ENCODE results near the gene MED13L.

- TF ChIP-seq EZH2 (IDR thresholded peaks at IDR 0.05; ENCODE audit: low read length) (no peak), CTCF (optimal IDR thresholded peaks at IDR 0.05 in 1 of 3, IDR thresholded peaks at IDR 0.05 in 1 of 3, conservative IDR thresholded peaks at IDR 0.05 in 1 of 3; ENCODE audit: extremely low read depth in 1 of 3, insufficient read depth in 2 of 3, low read length in 3 of 3) (no peak)
These were observed 60.3 kb downstream of the MED13L start for GRCh38 chr12:116217045-116217735.

All from keratinocyte (primary cell).